ENCODE measurements around the gene ADIPOR2.

Gene ADIPOR2

DNA sequence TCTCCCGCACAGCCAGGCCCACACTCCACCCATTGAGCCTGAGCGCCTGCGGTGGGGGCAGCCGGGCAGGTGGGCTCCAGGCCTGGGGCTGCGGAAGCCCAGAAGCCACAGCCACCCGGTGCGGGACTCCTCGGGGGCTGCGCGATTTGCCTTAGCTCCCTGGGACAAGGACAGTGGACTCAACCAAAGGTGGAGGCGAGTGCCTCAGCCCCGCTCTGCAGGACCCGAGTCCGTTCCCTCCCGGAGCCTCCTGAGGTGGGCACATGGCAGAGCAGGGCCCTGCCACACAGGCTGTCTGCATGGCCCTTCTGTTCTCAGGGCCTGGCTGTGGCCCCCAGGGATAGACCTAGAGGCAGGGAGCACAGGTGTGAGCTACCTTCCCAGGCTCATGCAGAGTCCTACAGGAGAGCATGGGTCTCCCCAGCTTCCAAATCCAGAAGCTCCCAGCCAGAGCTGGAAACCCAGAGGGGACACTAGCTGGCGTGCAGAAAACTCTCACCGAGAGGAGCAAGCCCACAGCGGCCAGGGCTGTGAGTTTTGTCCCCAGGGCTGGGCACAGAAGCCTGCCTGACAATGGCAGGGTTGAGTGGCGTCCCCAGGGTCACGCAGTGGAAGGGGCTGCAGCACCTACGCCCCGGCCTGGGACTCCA, 107.2 kb downstream of the ADIPOR2 start:
- H3K79me2 ChIP-seq (ENCODE audit: insufficient read depth, low read length) = no peaks in the 10 kb centered on the region
- H3K36me3 ChIP-seq (ENCODE audit: insufficient read depth, low read length) = no peaks in the 10 kb centered on the region
- H3K9me3 ChIP-seq (ENCODE audit: low read length) = no peaks in the 10 kb centered on the region
- H3K4me2 ChIP-seq (ENCODE audit: low read length) = no peak overlapping the region
- no peak overlapping the region for H3K9ac ChIP-seq (ENCODE audit: low read length)
- no peaks in the 10 kb centered on the region for H3K9me2 ChIP-seq (ENCODE audit: low read depth, low read length)
- H3K27ac ChIP-seq (ENCODE audit: low read depth, low read length, poor library complexity, severe bottlenecking) = no peak overlapping the region
- H3K4me3 ChIP-seq (ENCODE audit: low read depth, low read length, poor library complexity, severe bottlenecking) = no peak overlapping the region
- no peaks in the 10 kb centered on the region for H3F3A ChIP-seq (ENCODE audit: insufficient read depth, low read length)
- peaks cover 25% of the 10 kb centered on the region for H3K4me1 ChIP-seq (ENCODE audit: insufficient read depth, low read length, severe bottlenecking)
- H2AFZ ChIP-seq (ENCODE audit: low read length) = no peak overlapping the region
- no peaks in the 10 kb centered on the region for H4K20me1 ChIP-seq (ENCODE audit: insufficient read depth, low read length)
- no peaks in the 10 kb centered on the region for H3K27me3 ChIP-seq (ENCODE audit: insufficient read depth, low read length)
- TF ChIP-seq EZH2 (IDR thresholded peaks at IDR 0.05; ENCODE audit: borderline replicate concordance, low read length) = no peak
- TF ChIP-seq, protein P1, sequence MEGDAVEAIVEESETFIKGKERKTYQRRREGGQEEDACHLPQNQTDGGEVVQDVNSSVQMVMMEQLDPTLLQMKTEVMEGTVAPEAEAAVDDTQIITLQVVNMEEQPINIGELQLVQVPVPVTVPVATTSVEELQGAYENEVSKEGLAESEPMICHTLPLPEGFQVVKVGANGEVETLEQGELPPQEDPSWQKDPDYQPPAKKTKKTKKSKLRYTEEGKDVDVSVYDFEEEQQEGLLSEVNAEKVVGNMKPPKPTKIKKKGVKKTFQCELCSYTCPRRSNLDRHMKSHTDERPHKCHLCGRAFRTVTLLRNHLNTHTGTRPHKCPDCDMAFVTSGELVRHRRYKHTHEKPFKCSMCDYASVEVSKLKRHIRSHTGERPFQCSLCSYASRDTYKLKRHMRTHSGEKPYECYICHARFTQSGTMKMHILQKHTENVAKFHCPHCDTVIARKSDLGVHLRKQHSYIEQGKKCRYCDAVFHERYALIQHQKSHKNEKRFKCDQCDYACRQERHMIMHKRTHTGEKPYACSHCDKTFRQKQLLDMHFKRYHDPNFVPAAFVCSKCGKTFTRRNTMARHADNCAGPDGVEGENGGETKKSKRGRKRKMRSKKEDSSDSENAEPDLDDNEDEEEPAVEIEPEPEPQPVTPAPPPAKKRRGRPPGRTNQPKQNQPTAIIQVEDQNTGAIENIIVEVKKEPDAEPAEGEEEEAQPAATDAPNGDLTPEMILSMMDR (IDR thresholded peaks at IDR 0.05; ENCODE audit: low read length) = no peak

DNA sequence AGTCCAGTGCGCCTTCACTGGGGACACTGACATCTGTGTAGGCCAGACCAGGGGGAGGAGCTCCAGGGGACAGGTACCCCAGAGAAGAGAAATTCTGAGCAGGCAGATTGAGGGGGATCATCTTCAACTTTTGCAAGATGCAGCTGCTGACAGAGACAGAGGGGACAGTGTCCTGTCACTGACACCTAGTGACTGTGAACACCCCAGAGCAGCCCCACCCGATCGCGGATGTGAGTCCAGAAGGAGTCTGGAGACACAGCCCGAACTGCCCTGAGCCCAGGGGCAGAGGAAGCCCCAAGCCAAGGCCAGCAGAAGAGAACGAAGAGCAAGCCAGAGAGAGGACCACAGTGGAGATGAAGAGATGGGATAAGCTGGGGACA, 107.8 kb downstream of the ADIPOR2 start:
- no peaks in the 10 kb centered on the region for H3K36me3 ChIP-seq (ENCODE audit: insufficient read depth, low read length)
- no peaks in the 10 kb centered on the region for H4K20me1 ChIP-seq (ENCODE audit: insufficient read depth, low read length)
- H3K27me3 ChIP-seq (ENCODE audit: insufficient read depth, low read length) = no peaks in the 10 kb centered on the region
- H3K9ac ChIP-seq (ENCODE audit: low read length) = no peak overlapping the region
- no peaks in the 10 kb centered on the region for H3K79me2 ChIP-seq (ENCODE audit: insufficient read depth, low read length)
- no peak overlapping the region for H3K27ac ChIP-seq (ENCODE audit: low read depth, low read length, poor library complexity, severe bottlenecking)
- H3K9me3 ChIP-seq (ENCODE audit: low read length) = no peaks in the 10 kb centered on the region
- H3K4me2 ChIP-seq (ENCODE audit: low read length) = no peak overlapping the region
- H3K9me2 ChIP-seq (ENCODE audit: low read depth, low read length) = no peaks in the 10 kb centered on the region
- no peaks in the 10 kb centered on the region for H3F3A ChIP-seq (ENCODE audit: insufficient read depth, low read length)
- peaks cover 25% of the 10 kb centered on the region for H3K4me1 ChIP-seq (ENCODE audit: insufficient read depth, low read length, severe bottlenecking)
- H3K4me3 ChIP-seq (ENCODE audit: low read depth, low read length, poor library complexity, severe bottlenecking) = no peak overlapping the region
- H2AFZ ChIP-seq (ENCODE audit: low read length) = no peak overlapping the region
- TF ChIP-seq, protein P1 (IDR thresholded peaks at IDR 0.05; ENCODE audit: low read length) = no peak
- TF ChIP-seq EZH2 (IDR thresholded peaks at IDR 0.05; ENCODE audit: borderline replicate concordance, low read length) = no peak

DNA sequence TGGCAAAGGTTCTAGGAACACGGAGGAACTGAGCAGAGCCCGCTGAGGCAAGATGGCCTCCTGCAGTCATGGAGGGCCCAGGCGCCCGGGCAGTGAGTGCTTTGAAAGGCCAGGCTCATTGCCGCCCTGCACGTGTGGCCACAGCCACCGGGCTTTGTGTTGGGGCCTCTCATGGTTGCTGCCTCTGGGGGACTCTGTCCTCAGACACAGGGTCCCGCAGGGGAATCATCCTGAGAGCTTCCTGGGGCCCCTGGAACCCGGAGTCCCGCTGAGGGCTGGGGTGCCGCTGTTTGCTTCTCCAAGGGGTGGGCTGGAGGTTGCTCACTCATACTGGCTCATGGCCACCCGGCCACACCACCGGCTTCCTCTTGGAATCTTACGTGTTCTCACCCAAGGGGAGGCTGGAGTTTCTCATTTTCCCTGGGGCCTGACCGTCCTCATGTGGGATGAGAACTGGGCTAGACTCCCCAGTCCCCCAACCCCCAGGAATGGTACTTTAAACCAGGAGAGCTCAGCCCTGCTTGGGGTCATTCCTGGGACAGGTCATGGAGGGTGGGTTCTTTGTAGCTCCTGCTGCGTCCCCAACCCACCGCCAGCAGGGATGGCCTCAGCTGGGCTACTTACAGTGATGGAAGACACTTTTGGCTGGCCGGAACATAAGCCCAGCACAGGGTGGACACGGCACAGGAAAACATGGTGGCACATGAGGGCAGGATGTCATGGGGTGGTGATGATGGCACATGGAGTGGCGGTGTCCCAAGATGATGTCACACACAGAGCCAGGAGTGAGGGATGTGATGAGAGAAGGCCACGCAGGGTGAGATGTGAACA, 108.4 kb downstream of the ADIPOR2 start:
- Histone ChIP-seq H3F3A (ENCODE audit: insufficient read depth, low read length) (no peaks in the 10 kb centered on the region), H3K9ac (ENCODE audit: low read length) (no peak overlapping the region), H3K9me2 (ENCODE audit: low read depth, low read length) (no peaks in the 10 kb centered on the region), H3K36me3 (ENCODE audit: insufficient read depth, low read length) (no peaks in the 10 kb centered on the region), H3K4me2 (ENCODE audit: low read length) (no peak overlapping the region), H3K27ac (ENCODE audit: low read depth, low read length, poor library complexity, severe bottlenecking) (no peak overlapping the region), H3K79me2 (ENCODE audit: insufficient read depth, low read length) (no peaks in the 10 kb centered on the region), H3K4me1 (ENCODE audit: insufficient read depth, low read length, severe bottlenecking) (peaks cover 25% of the 10 kb centered on the region), H2AFZ (ENCODE audit: low read length) (no peak overlapping the region), H3K4me3 (ENCODE audit: low read depth, low read length, poor library complexity, severe bottlenecking) (no peak overlapping the region), H4K20me1 (ENCODE audit: insufficient read depth, low read length) (no peaks in the 10 kb centered on the region), H3K9me3 (ENCODE audit: low read length) (no peaks in the 10 kb centered on the region), H3K27me3 (ENCODE audit: insufficient read depth, low read length) (no peaks in the 10 kb centered on the region)
- TF ChIP-seq, protein P1 (IDR thresholded peaks at IDR 0.05; ENCODE audit: low read length) = no peak
- TF ChIP-seq EZH2 (IDR thresholded peaks at IDR 0.05; ENCODE audit: borderline replicate concordance, low read length) = no peak

Measured in OCI-LY1 (cell line).